IMR-90 (cell line): ENCODE data around the gene ABR. TPM values are rescaled to one million over a fixed set of nuclear protein-coding genes. Genes with fewer than 3 reads are reported as not detected.

Experiments
- ATAC-seq: fragments of 200-7000 bp; cut with Tn5 transposase; 2 replicates; pipeline ENCODE4 v1.9.1; 2020; ENCODE audit warnings: low read depth, mild to moderate bottlenecking, moderate library complexity
- BruUV-seq: library from RNA; stranded (reverse); fragments of 400-500 nt; replicated peaks from 2 replicates; lab custom pipeline; 2021; lab: Mats Ljungman, UMichigan
- CTCF ChIA-PET: fragments of 300-600 bp; formaldehyde crosslinking; extraction: SDS; loops from one replicate; lab custom pipeline; 2021; ENCODE audit warnings: antibody characterized with exemption; lab: Yijun Ruan, JAX
- POLR2A ChIA-PET: fragments of 300-600 bp; sonication (Branson Sonifier 250); formaldehyde crosslinking; loops from one replicate; lab custom pipeline; 2022; ENCODE audit warnings: antibody characterized with exemption; ENCODE audit not compliant: unreplicated experiment; lab: Charles Lee
- DNase-seq: peaks from one replicate; pipeline ENCODE4 v3.0.0; 2013
- H2AFZ ChIP-seq: replicated peaks from 2 replicates; pipeline ENCODE3; 2013; ENCODE audit warnings: low read length, mild to moderate bottlenecking; ENCODE audit not compliant: poor library complexity
- H2AK5ac ChIP-seq: 2 replicates; pipeline ENCODE4 v1.6.1; 2013; ENCODE audit warnings: low read depth, low read length, inconsistent platforms
- H2AK9ac ChIP-seq: replicated peaks from 2 replicates; pipeline ENCODE3; 2013; ENCODE audit warnings: mild to moderate bottlenecking, low read depth, low read length, moderate library complexity; ENCODE audit not compliant: poor library complexity
- H2BK120ac ChIP-seq: 2 replicates; pipeline ENCODE4 v1.6.1; 2013; ENCODE audit warnings: low read depth, low read length, inconsistent platforms
- H2BK15ac ChIP-seq: 3 replicates; pipeline ENCODE4 v1.6.1; 2013; ENCODE audit warnings: low read depth, low read length, inconsistent platforms
- H2BK20ac ChIP-seq: 2 replicates; pipeline ENCODE4 v1.6.1; 2013; ENCODE audit warnings: low read depth, mild to moderate bottlenecking, inconsistent platforms, low read length, moderate library complexity
- H2BK5ac ChIP-seq: 2 replicates; pipeline ENCODE4 v1.6.1; 2013; ENCODE audit warnings: mild to moderate bottlenecking, low read depth, low read length, inconsistent platforms; ENCODE audit not compliant: poor library complexity, severe bottlenecking
- H3K14ac ChIP-seq: replicated peaks from 2 replicates; pipeline ENCODE4 v1.6.1; 2013; ENCODE audit warnings: low read depth, low read length, inconsistent platforms
- H3K18ac ChIP-seq: 2 replicates; pipeline ENCODE4 v1.6.1; 2013; ENCODE audit warnings: low read depth, low read length, control low read depth
- H3K23ac ChIP-seq: 2 replicates; pipeline ENCODE4 v1.6.1; 2013; ENCODE audit warnings: low read depth, low read length, inconsistent platforms
- H3K27ac ChIP-seq: 2 replicates; pipeline ENCODE4 v1.5.1; 2013; ENCODE audit warnings: mild to moderate bottlenecking, control low read depth, low read length; ENCODE audit not compliant: insufficient read depth
- H3K27me3 ChIP-seq: 2 replicates; pipeline ENCODE4 v1.6.1; 2013; ENCODE audit warnings: low read length; ENCODE audit not compliant: control insufficient read depth, insufficient read depth
- H3K36me3 ChIP-seq: 2 replicates; pipeline ENCODE4 v1.6.1; 2013; ENCODE audit warnings: low read length, mixed read lengths; ENCODE audit not compliant: control insufficient read depth, insufficient read depth
- H3K4ac ChIP-seq: 2 replicates; pipeline ENCODE4 v1.6.1; 2013; ENCODE audit warnings: low read depth, low read length, inconsistent platforms
- H3K4me1 ChIP-seq: 2 replicates; pipeline ENCODE4 v1.6.1; 2013; ENCODE audit warnings: low read length, mixed read lengths; ENCODE audit not compliant: control insufficient read depth, insufficient read depth
- H3K4me2 ChIP-seq: 2 replicates; pipeline ENCODE4 v1.6.1; 2013; ENCODE audit warnings: low read depth, mild to moderate bottlenecking, control low read depth, low read length, moderate library complexity
- H3K4me3 ChIP-seq: 2 replicates; pipeline ENCODE4 v1.5.1; 2013; ENCODE audit warnings: low read depth, mild to moderate bottlenecking, control low read depth, low read length, moderate library complexity; ENCODE audit not compliant: insufficient read depth
- H3K56ac ChIP-seq: 2 replicates; pipeline ENCODE4 v1.6.1; 2013; ENCODE audit warnings: low read length, inconsistent platforms; ENCODE audit not compliant: insufficient read depth; ENCODE audit errors: extremely low read depth
- H3K79me1 ChIP-seq, 2 experiments: 2 replicates each; pipeline ENCODE4 v1.6.1; 2013; ENCODE audit warnings: low read length in 2 of 2, inconsistent platforms in 1 of 2, low read depth in 1 of 2
- H3K9ac ChIP-seq: 2 replicates; pipeline ENCODE4 v1.6.1; 2013; ENCODE audit warnings: low read depth, low read length, control low read depth
- H3K9me1 ChIP-seq: 2 replicates; pipeline ENCODE4 v1.6.1; 2013; ENCODE audit warnings: low read length, inconsistent platforms; ENCODE audit not compliant: insufficient read depth
- H3K9me3 ChIP-seq: 2 replicates; pipeline ENCODE4 v1.6.1; 2013; ENCODE audit warnings: low read length; ENCODE audit not compliant: control insufficient read depth, insufficient read depth
- H4K20me1 ChIP-seq: 2 replicates; pipeline ENCODE4 v1.6.1; 2013; ENCODE audit warnings: low read length, inconsistent platforms; ENCODE audit not compliant: insufficient read depth
- H4K5ac ChIP-seq: 2 replicates; pipeline ENCODE4 v1.6.1; 2013; ENCODE audit warnings: mild to moderate bottlenecking, low read depth, low read length, control low read depth
- H4K8ac ChIP-seq, 2 experiments: 2 replicates each; pipeline ENCODE4 v1.6.1; 2013; ENCODE audit warnings: low read depth in 2 of 2, low read length in 2 of 2, control low read depth in 1 of 2, inconsistent platforms in 1 of 2
- H4K91ac ChIP-seq: 2 replicates; pipeline ENCODE4 v1.6.1; 2013; ENCODE audit warnings: low read depth, low read length, inconsistent platforms; ENCODE audit not compliant: insufficient read depth
- BHLHE40 ChIP-seq: fragments of 150-350 bp; IDR thresholded peaks from 2 replicates; pipeline ENCODE4 v1.6.1; 2016; ENCODE audit warnings: mild to moderate bottlenecking, low read depth, low read length
- CEBPB ChIP-seq: IDR thresholded peaks from 2 replicates; pipeline ENCODE4 v1.6.1; 2012; ENCODE audit warnings: low read depth, low read length, improper control_type of control experiment
- CHD1 ChIP-seq: IDR thresholded peaks from 2 replicates; pipeline ENCODE4 v1.6.1; 2012; ENCODE audit warnings: low read depth, low read length, improper control_type of control experiment
- CTCF ChIP-seq: conservative IDR thresholded peaks from 2 replicates; pipeline ENCODE4 v1.5.1; 2012; ENCODE audit warnings: mild to moderate bottlenecking, low read depth, low read length, improper control_type of control experiment
- ELK1 ChIP-seq: fragments of 150-350 bp; IDR thresholded peaks from 2 replicates; pipeline ENCODE4 v1.6.1; 2016; ENCODE audit warnings: low read depth, mild to moderate bottlenecking, low read length, moderate library complexity, borderline replicate concordance
- FOS ChIP-seq: fragments of 150-350 bp; IDR thresholded peaks from 2 replicates; pipeline ENCODE4 v1.6.1; 2016; ENCODE audit warnings: low read depth, low read length
- MAFK ChIP-seq: IDR thresholded peaks from 2 replicates; pipeline ENCODE4 v1.6.1; 2012; ENCODE audit warnings: low read depth, low read length, improper control_type of control experiment
- MAZ ChIP-seq: IDR thresholded peaks from 2 replicates; pipeline ENCODE4 v1.6.1; 2012; ENCODE audit warnings: low read depth, mild to moderate bottlenecking, low read length, improper control_type of control experiment, moderate library complexity, borderline replicate concordance
- MXI1 ChIP-seq: IDR thresholded peaks from 2 replicates; pipeline ENCODE4 v1.6.1; 2012; ENCODE audit warnings: low read depth, mild to moderate bottlenecking, low read length, moderate library complexity, borderline replicate concordance
- NFE2L2 ChIP-seq: fragments of 150-350 bp; IDR thresholded peaks from 2 replicates; pipeline ENCODE4 v1.6.1; 2016; ENCODE audit warnings: low read depth, mild to moderate bottlenecking, low read length
- POLR2A ChIP-seq: IDR thresholded peaks from 2 replicates; pipeline ENCODE4 v1.6.1; 2012; ENCODE audit warnings: mild to moderate bottlenecking, low read depth, low read length
- RAD21 ChIP-seq: IDR thresholded peaks from 2 replicates; pipeline ENCODE4 v1.6.1; 2012; ENCODE audit warnings: low read length, improper control_type of control experiment
- RCOR1 ChIP-seq: IDR thresholded peaks from 2 replicates; pipeline ENCODE4 v1.6.1; 2012; ENCODE audit warnings: mild to moderate bottlenecking, low read length, improper control_type of control experiment; ENCODE audit not compliant: insufficient replicate concordance
- RFX5 ChIP-seq: IDR thresholded peaks from 2 replicates; pipeline ENCODE4 v1.8.0; 2012; ENCODE audit warnings: low read depth, mild to moderate bottlenecking, low read length, moderate library complexity
- SMC3 ChIP-seq: fragments of 150-350 bp; IDR thresholded peaks from 2 replicates; pipeline ENCODE4 v1.6.1; 2016; ENCODE audit warnings: low read depth, mild to moderate bottlenecking, antibody characterized with exemption, low read length, moderate library complexity
- WGBS, 2 experiments: methylation state at CpG; one replicate each; pipeline versions ENCODE4 v1.1.5 to v1.1.7; 2013; ENCODE audit warnings: missing lambda C conversion rate in 2 of 2; ENCODE audit not compliant: insufficient read length in 1 of 2; ENCODE audit errors: extremely low coverage in 2 of 2; 5-methylcytosine and 5-hydroxymethylcytosine counted together
- dilution Hi-C: fragments of 300-500 bp; cut with HindIII; formaldehyde crosslinking; loops from one replicate; pipeline ENCODE4 v1.14.3; 2018; ENCODE audit warnings: low sequenced_read_pairs; ENCODE audit not compliant: unreplicated experiment
- in situ Hi-C: fragments of 300-500 bp; cut with MboI; formaldehyde crosslinking; loops from 3 replicates; pipeline ENCODE4 v1.14.3; 2019; ENCODE audit warnings: low sequenced_read_pairs, inconsistent platforms, mixed read lengths
- intact Hi-C: fragments of 100-400 bp; cut with micrococcal nuclease; formaldehyde crosslinking; loops from 2 replicates; pipeline ENCODE4 v1.10.0; 2022
- polyA plus RNA-seq, 3 experiments: library from polyadenylated mRNA; depleted of rRNA; stranded (reverse); fragments of >200 nt; gene quantifications; 2 replicates each; pipeline ENCODE4 v1.2.3, GENCODE V29; 2012; ENCODE audit warnings: low replicate concordance in 1 of 3
- total RNA-seq: library from RNA; depleted of rRNA; stranded (reverse); fragments of >200 nt; gene quantifications from 2 replicates; pipeline ENCODE4 v1.2.3, GENCODE V29; 2012

ABR gene
- total and polyA plus RNA-seq, 2 of the 4 experiments (the other 2 are of a cell fraction): 28.3 to 79.7 TPM

GRCh38 chr17:1160591-1161390 is 19.0 kb downstream of the ABR start:
- Histone ChIP-seq H3K9me3 (no peaks in the 10 kb centered on the region), H3K23ac (no peak overlapping the region), H3K4me3 (no peak overlapping the region), H2BK5ac (no peak overlapping the region), H2AK9ac (no peak overlapping the region), H3K27me3 (no peaks in the 10 kb centered on the region), H3K4me2 (no peak overlapping the region), H2AK5ac (0 out of 2 replicates have a peak overlapping the region, but pooled peaks have one; percentile 23), H2AFZ (no peak overlapping the region), H3K36me3 (peaks cover 5% of the 10 kb centered on the region; the same call in 1 of the 2 replicates), H2BK20ac (no peak overlapping the region), H3K79me1 (peaks cover 9 to 25% of the 10 kb centered on the region in 2 experiments; a peak in 3 of 4 replicates), H3K9me1 (peaks cover 13% of the 10 kb centered on the region), H3K4me1 (peaks cover 7% of the 10 kb centered on the region), H3K4ac (no peak overlapping the region), H3K56ac (no peak overlapping the region), H3K14ac (no peak overlapping the region), H4K91ac (no peak overlapping the region), H3K9ac (no peak overlapping the region), H3K27ac (no peak overlapping the region), H4K5ac (no peak overlapping the region), H4K8ac (no peak overlapping the region), H2BK15ac (no peak overlapping the region), H2BK120ac (no peak overlapping the region), H4K20me1 (peaks cover 18% of the 10 kb centered on the region; the same call in 1 of the 2 replicates), H3K18ac (no peak overlapping the region)
- POLR2A ChIA-PET: no interaction called here
- dilution Hi-C loops (no loop called here), intact Hi-C loops (no loop called here), in situ Hi-C loops (no loop called here)
- WGBS, 2 experiments: 94% methylated on average over 20 of the region's 32 CpGs; no CpG with 5 or more reads in 1 of the 2 experiments
- no peak for ATAC-seq
- CTCF ChIA-PET: interaction anchor here (0.6 kb wide), 1 partner anchor 172 kb away, joined by 6 read pairs; no protein-coding TSS in a partner anchor
- DNase-seq: no peak
- BruUV-seq: no TSS peak
- no peak for TF ChIP-seq RCOR1
- TF ChIP-seq MAZ: no peak
- TF ChIP-seq BHLHE40: no peak
- TF ChIP-seq CEBPB: no peak
- no peak for TF ChIP-seq FOS
- TF ChIP-seq RFX5: no peak
- no peak for TF ChIP-seq RAD21
- no peak for TF ChIP-seq POLR2A
- TF ChIP-seq SMC3: no peak
- no peak for TF ChIP-seq CHD1
- TF ChIP-seq NFE2L2: no peak
- no peak for TF ChIP-seq MXI1
- TF ChIP-seq CTCF: no peak
- TF ChIP-seq ELK1: no peak
- TF ChIP-seq MAFK: no peak
